HG02884 (cell line): ENCODE measurements around the gene PML.
A peak's percentile ranks its signal among the peaks of the same experiment; 100 is the strongest.

Source experiments
- ATAC-seq: cut with Tn5 transposase; IDR thresholded peaks from one replicate; pipeline ENCODE4 v1.9.1; 2021; ENCODE audit warnings: mild to moderate bottlenecking, moderate library complexity; ENCODE audit not compliant: unreplicated experiment

The PML gene, protein sequence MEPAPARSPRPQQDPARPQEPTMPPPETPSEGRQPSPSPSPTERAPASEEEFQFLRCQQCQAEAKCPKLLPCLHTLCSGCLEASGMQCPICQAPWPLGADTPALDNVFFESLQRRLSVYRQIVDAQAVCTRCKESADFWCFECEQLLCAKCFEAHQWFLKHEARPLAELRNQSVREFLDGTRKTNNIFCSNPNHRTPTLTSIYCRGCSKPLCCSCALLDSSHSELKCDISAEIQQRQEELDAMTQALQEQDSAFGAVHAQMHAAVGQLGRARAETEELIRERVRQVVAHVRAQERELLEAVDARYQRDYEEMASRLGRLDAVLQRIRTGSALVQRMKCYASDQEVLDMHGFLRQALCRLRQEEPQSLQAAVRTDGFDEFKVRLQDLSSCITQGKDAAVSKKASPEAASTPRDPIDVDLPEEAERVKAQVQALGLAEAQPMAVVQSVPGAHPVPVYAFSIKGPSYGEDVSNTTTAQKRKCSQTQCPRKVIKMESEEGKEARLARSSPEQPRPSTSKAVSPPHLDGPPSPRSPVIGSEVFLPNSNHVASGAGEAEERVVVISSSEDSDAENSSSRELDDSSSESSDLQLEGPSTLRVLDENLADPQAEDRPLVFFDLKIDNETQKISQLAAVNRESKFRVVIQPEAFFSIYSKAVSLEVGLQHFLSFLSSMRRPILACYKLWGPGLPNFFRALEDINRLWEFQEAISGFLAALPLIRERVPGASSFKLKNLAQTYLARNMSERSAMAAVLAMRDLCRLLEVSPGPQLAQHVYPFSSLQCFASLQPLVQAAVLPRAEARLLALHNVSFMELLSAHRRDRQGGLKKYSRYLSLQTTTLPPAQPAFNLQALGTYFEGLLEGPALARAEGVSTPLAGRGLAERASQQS

DNA sequence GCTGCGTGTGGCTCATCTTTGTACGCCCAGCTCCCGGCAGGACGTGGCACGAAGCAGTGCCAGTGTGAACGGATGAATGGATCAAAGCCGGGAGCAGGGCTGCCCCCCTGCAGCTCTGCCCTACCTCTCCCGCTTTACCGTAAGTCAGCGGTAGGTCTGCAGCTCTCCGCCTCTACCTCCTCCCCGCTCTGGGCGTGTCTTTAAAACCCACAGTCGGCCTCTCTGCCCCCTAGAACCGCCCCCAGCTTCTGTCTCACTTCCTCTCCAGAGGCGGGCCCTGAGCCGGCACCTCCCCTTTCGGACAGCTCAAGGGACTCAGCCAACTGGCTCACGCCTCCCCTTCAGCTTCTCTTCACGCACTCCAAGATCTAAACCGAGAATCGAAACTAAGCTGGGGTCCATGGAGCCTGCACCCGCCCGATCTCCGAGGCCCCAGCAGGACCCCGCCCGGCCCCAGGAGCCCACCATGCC is at the start of gene PML:
TSS of gene PML (plus strand) at position 304 of the 471 bp plus-strand sequence. CDS start at position 401, 97 bp downstream.
- ATAC-seq = peak; percentile 63

DNA sequence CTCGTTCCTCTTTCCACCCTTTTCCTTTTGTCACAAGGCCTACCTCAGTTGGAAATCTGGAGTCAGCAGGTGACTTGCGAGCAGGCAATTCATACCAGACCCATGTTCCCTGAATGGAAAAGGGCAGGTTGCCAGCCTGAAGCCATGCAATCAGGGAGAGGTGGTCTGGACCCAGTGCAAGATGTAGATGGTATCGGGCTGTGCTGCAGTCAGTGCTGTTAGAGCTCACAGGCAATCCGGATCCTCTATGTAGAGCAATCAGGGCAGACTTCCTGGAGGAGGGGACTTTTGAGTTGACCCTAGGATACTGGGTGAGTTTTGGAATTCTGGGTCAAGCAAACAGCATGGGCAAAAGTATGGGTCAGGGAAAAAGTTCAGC is 49.4 kb upstream of the PML start:
- no peak for ATAC-seq

DNA sequence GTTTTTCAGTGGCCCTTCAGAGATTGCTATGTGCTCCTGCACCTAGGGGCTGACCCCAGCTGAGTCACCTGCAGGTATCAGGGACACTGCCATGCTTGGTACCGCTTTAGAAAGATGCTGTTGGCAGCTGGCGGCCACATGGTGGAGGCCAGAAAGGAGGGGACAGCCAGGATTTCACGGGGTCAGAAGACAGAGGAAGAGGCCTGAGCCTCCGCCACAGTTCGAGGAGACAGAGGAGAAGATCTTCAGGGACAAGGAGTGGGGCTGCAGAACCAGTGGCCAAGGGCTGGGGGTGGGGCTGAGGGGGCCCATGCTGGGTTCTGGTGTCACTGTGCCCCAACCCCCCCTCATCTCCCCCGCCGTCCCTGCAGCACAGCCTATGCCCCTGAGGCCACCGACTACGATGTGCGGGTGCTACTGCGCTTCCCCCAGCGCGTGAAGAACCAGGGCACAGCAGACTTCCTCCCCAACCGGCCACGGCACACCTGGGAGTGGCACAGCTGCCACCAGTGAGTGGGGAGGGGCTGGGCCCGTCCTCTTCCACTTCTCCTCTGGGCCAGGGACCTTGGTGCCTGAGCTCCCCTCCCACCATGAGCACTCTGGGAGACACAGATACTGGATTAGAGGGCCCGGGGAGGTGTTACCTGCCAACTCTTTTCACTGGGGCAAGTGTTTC is 48.3 kb upstream of the PML start:
- ATAC-seq = no peak

DNA sequence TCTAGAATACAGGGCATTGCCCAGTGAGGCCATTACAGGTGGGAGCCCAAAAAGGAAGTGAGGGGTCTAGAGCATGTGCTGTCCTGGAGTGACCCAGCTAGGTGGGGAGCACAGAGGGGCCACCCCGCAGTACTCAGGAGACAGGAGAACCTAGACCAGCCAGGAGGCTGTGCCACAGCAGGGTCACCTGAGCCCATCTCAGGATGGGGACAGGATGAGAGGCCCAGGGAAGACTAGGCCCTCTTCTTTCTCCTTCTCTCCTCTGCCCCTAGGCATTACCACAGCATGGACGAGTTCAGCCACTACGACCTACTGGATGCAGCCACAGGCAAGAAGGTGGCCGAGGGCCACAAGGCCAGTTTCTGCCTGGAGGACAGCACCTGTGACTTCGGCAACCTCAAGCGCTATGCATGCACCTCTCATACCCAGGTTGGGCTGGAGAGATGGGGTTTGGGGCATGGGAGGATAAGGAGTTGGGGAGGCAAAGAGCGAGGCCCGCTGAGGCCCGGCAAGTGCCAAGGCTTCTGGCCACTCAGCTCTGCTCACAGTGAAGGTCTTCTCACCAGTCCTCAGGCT is 47.6 kb upstream of the PML start:
- no peak for ATAC-seq

DNA sequence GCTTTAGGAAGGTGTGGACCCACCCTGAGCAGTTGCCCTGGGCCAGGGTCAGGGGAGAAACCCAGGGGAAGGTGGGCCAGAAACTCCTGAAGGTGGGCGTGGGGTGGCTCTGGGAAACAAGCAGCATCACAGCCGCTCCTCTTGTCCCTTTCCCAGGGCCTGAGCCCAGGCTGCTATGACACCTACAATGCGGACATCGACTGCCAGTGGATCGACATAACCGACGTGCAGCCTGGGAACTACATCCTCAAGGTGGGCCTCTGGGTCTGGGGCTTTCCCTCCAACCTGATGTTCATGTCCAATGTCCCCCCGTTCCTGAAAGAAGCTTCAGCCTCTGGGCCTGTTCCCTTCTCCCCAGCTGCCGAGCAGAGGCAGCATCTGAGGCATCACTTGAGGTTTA is 46.9 kb upstream of the PML start:
- no peak for ATAC-seq

DNA sequence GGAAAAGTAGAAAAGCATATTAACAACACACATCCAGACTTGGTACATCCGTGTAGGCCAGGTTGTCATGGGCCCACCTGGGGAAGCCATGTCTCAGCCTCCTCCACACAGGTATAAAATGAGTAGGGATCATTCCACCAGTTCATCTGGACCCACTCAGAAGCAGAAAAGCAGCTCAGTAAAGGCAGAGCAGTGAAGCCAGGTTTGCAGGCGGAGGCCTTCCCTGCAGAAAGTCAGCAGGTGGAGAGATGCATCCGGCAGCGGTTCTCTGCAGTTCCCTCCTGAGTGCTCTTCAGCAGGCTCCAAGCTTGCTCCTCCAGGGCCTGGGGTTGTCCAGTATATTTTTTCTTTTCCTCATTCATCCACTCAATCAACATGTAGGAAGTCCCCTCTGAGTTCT is 46.1 kb upstream of the PML start:
- ATAC-seq = no peak

DNA sequence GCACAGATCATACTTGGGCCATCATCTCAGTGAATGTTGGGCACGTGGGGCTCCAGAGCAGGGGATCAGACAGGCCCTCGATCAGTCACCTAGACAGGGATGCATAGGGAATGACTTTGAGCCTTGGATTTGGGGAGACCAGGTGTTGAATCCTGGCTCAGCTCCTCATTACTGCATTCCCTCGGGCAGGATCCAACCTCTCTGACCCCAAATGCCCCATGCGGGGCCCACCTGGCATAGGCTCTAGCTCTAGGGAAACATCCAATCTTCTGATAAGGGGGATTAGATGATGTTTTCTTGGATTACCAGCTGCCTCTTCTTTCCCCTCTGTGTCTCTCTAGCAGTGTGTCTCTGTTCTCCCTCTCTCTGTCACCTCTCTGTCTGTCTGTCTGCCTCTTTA is 45.5 kb upstream of the PML start:
- ATAC-seq = no peak

DNA sequence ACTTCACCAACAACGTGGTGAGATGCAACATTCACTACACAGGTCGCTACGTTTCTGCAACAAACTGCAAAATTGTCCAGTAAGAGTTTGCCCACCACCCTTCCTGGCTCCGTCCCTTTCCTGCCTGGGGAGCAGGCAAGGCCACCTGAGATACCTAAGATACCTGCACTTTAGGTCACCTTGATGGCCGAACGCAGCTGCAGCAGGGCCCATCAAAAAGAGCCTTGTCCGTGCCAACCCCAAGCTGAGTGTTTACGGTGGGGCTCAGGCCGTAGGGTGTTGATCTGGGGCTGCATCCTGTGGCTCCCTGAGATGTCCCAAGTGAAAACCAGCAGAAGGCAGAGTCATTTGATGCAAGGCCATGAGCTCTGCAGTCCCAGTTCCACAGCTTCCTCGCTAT is 45.0 kb upstream of the PML start:
- ATAC-seq = no peak

DNA sequence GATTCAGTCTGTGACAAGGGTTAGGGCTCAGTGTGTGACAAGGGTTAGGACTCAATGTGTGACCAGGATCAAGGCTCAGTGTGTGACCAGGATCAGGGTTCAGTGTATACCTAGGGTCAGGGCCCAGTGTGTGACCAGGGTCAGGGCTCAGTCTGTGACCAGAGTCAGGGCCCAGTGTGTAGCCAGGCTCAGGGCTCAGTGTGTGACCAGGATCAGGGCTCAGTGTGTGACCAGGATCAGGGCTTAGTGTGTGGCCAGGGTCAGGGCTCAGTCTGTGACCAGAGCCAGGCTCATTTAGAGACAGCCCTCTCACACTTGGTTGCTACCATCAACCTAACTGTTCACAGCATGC is 44.1 kb upstream of the PML start:
- ATAC-seq = no peak

DNA sequence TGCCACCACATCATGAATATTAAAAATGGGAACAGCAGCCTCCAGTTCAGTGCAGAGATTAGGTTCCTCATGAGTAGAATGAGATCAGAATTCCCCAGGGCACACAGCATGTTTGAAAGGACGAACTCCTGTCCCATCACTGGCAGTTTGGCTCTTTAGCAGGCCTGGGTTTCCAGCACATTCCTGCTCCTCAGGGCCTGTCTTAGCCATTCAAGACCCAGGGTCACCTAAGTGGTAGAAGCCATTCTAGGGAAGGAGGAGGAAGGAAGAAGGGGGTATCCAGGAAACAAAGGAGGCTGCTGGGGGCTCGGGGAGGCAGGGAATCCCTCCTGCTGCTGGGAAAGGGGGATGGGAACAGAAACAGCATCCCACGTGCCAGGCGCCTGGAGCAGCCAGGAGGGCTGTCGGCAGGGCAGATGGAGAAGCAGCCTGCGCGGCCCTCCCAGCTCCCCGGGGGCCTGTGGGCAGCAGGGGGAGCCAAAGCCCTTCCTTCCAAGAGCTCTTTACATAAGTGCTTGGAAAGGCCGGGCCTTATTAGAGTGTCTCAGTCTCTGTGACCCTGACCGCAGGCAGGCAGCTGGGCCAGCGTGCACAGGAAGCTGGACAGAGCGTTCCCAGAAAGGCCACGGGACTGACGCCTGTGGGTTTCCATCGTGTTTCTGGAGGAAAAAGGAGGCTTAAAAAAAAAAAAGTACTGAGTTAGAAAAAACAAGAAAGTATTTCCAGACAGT is 43.5 kb upstream of the PML start:
- ATAC-seq = no peak

DNA sequence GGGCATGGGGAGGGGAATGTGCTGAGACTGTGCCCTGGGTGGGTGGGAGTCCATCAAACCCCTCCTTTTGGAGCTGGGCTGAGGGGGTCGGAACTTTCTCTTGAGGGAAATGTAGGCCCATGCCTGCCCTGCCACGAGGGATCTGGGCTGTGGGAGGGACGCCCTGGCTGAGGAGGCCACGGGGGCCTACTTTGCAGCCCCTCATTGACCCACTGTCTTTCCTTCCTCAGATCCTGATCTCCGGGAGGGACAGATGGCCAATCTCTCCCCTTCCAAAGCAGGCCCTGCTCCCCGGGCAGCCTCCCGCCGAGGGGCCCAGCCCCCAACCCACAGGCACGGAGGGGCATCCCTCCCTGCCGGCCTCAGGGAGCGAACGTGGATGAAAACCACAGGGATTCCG is 42.9 kb upstream of the PML start:
- no peak for ATAC-seq

DNA sequence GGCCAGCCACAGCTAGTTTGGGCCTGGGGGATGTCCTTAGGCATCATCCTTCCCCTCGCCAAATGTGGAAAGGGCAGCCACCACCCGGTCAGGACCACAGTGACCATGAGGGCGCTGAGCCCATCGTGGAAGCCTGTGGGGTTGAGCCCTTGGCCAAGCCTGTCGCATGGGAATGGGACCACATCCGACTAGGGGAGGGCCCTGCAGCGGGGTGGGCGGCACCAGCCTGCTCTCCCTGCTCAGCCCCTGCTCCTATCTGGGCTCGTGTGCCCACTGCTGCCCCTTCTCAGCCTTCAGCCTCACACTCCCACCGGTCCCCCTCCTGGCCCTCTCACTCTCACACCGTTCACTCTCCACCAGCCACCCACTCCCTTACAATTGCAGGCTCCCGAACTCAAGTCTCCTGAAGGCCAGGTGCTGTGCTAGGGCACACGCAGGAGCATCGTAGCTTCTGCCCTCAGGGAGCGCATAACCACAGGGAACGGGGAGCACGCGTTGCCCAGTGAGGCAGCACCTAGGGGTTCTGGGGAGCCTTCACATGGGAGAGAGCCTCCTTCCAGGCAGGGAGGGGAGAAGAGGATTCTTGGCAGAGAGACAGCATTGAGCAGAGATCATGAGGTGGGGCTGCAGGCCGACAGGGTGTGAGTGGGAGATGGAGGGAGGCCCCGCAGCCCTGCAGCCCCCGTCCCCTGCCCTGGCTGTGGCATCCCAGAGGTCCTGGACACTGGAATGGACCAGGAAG is 42.2 kb upstream of the PML start:
- ATAC-seq = no peak

DNA sequence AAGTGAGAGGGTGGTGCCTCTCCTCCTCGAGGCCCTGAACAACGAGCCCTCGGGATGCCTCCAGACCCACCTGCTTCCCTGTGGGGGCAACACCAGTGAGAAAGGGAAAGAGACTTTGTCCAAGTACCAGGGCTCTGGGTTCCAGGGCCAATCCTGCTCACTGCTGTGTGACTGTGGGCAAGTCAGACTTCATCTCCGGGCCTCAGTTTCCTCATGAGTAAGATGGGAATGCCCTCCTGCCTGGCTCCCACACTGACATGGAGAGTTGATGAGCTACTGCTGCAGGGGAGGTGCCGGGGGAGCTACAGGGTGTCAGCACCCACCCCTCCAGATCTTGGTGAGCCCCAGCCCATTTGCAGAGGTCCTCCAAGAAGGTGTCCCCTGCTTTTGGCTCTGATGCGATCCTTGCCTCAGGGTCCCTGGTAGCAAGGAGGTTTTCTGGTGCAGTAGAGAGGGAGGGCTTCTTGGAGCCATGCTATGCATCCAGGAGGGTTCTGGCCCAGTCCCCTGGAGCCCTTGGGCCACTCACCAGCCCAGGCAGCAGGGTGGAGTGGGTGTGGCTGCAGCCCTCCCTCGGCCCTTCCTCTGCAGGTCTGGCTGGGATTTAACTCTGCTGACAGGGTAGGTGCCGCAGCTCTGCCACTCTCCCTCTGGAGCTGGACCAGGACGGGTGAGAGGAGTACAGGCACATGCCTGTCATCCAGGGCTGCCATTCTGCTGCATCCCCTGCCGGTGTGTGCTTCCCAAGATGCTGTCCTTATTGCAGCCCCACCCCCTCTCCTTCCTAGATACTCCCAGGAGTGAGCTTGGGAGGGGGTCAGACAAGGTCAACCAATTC is 41.4 kb upstream of the PML start:
- no peak for ATAC-seq

DNA sequence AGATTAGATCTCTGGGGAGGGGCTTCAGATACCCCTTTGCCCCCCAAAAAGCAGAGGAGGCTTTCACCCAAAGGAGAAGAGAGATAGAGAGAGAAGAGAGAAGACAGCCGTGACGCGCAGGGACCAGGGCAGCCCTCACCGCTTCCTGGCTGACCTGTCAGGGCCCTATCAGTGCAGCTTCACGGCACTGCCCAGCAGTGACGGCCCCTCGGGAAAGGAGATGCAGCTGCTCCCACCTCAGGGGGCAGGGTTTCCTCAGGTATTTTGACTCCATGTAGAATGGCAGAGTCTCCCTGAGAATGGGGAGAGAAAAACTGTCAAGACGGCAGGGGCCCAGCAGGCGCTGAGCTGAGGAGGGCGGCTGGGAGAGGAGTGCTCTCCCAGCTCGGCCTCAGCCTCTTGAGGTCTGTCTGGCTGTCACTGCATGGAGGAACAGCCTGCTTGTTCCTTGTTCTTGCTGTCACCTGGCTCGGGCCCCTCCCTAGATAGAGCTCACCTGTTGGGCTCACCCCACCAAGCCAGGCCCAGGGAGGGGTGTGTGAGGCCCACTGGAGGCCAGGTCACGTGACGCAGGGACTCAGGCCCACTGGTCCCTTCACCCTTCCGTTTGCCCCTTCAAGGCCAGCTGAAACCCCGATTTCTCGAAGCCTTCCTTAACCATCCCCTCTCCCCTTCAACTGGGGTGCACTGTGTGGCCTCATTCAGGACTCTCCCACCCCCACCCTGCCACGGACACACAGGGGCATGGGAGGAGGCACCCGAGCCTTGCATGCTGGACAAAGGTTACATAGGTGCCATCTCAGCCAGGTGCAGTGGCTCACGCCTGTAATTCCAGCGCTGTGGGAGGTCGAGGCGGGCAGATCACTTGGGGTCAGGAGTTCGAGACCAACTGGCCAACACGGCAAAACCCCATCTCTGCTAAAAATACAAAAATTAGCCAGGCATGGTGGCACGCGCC is 40.0 kb upstream of the PML start:
- ATAC-seq = no peak

DNA sequence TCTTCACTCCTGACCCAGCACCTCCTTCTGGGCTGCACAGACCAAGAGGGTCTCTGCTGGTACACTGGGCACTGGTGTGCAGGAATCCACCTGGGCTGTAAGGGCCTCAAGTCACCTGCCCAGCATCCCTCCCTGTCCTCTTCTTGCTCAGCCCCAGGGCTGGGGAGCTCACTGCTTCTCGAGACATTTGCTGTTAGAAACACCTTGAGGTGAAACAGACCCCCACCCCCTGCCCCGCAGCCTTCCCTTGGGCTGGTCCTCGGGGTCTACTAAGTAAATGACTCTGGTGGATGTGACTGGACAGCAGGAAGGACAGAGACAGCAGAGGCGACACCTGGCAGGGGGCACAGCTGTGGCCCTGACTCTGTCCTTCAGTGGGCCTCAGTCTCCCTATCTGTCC is 39.2 kb upstream of the PML start:
- ATAC-seq = no peak

DNA sequence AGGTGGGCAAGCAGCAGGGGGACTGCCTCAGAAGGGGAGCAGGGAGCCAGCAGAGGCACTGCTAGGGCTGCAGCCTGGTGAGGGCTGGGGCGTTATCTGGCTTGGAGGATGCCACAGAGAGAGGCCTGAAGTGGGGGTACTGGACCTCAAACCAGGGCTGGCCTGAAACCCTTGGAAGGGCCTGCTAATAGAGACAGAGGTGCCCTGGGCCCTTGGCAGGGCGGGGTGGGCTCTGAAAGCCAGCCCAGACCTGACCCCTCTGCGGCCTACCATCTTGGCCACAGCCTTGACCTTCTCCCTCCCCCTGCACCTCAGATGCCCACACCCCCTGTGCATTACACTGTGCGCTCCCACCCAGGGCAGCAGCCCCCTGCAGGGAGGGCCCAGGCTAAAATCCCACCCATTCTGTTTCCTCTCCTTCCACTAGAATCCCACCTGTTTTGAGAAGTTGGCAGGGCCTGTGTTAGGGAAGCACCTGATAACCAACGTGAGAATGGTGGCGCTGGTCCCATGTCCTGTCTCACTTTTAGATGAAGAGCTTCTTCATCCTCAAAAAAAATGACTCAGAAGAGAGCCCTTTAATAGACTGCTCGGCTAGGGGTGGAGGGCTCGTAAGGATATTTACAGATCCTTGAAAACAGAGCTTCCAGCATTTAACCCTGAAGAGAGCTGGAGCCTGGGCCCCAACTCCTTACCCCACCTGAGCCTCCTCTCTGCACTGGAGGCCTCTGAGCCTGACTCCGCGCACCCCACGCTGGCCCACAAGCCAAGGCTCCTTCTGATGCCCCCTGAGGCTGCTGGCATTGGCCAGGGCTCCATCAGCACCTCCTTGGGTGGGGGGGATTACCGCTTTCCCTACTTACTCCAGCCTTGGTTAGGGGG is 38.4 kb upstream of the PML start:
- ATAC-seq = no peak

DNA sequence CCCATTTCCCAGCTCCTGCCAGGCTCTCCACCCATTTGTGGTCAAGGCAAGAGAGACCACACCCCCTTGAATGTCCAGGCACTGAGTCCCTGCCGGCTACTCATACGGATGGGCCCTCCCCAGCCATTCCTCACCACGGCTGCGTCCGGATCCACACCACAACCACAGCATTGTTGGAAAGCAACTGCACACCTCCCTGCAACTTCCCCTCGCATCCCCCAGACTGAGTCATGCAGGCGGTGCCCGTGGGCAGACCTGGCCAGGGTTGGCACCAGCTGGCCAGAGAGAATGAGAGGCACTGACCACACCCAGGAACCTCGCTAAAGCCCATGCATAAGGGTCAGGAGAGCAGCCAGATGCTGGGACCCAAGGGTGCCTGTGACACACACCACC is 37.8 kb upstream of the PML start:
- ATAC-seq = no peak
